Neural cell (in vitro differentiated cells): ENCODE data around the gene CDC42SE1. TPM values are rescaled to one million over a fixed set of nuclear protein-coding genes. Genes with fewer than 3 reads are reported as not detected.

Experiments used
- H2AFZ ChIP-seq: fragments of 200-600, 300-800 bp; sonication (generic), shearing (Covaris generic); 2 replicates; pipeline ENCODE4 v1.6.0; 2014; ENCODE audit warnings: low read depth, mild to moderate bottlenecking, antibody characterized with exemption, low read length, moderate library complexity
- H3F3A ChIP-seq: fragments of 200-600 bp; shearing (Covaris generic); 2 replicates; pipeline ENCODE4 v1.6.1; 2016; ENCODE audit warnings: mild to moderate bottlenecking, moderate library complexity, mixed read lengths, antibody characterized with exemption, low read length; ENCODE audit not compliant: insufficient read depth, poor library complexity, severe bottlenecking
- H3K27ac ChIP-seq: fragments of 200-600, 300-800 bp; sonication (generic), shearing (Covaris generic); 2 replicates; pipeline ENCODE4 v1.5.1; 2014; ENCODE audit warnings: mild to moderate bottlenecking, low read length, moderate library complexity
- H3K27me3 ChIP-seq: fragments of 300-800, 200-600 bp; sonication (generic), shearing (Covaris generic); 2 replicates; pipeline ENCODE4 v1.6.0; 2014; ENCODE audit warnings: mild to moderate bottlenecking, low read depth, low read length, moderate library complexity; ENCODE audit not compliant: insufficient read depth
- H3K36me3 ChIP-seq: fragments of 300-800, 200-600 bp; sonication (generic), shearing (Covaris generic); 2 replicates; pipeline ENCODE4 v1.5.1; 2014; ENCODE audit warnings: mild to moderate bottlenecking, antibody characterized with exemption, low read length, moderate library complexity; ENCODE audit not compliant: insufficient read depth
- H3K4me2 ChIP-seq: fragments of 300-800, 200-600 bp; sonication (generic), shearing (Covaris generic); 2 replicates; pipeline ENCODE4 v1.6.0; 2014; ENCODE audit warnings: mild to moderate bottlenecking, low read length
- H3K4me3 ChIP-seq: fragments of 300-800, 200-600 bp; sonication (generic), shearing (Covaris generic); 2 replicates; pipeline ENCODE4 v1.5.1; 2014; ENCODE audit warnings: mild to moderate bottlenecking, low read length, moderate library complexity
- H3K79me2 ChIP-seq: fragments of 200-600 bp; shearing (Covaris generic); replicated peaks from 2 replicates; pipeline ENCODE4 v1.6.0; 2014; ENCODE audit warnings: mild to moderate bottlenecking, low read length, moderate library complexity; ENCODE audit not compliant: insufficient read depth
- H3K9ac ChIP-seq: fragments of 300-800, 200-600 bp; sonication (generic), shearing (Covaris generic); 2 replicates; pipeline ENCODE4 v1.6.1; 2016; ENCODE audit warnings: mild to moderate bottlenecking, low read length, mixed read lengths
- H3K9me2 ChIP-seq: fragments of 200-600 bp; shearing (Covaris generic); 2 replicates; pipeline ENCODE4 v1.6.1; 2016; ENCODE audit warnings: mild to moderate bottlenecking, low read length, mixed read lengths; ENCODE audit not compliant: insufficient read depth
- H3K9me3 ChIP-seq: fragments of 200-600, 300-800 bp; sonication (generic), shearing (Covaris generic); 2 replicates; pipeline ENCODE4 v1.6.1; 2016; ENCODE audit warnings: mild to moderate bottlenecking, mixed run types, low read length, moderate library complexity, mixed read lengths
- H4K20me1 ChIP-seq: fragments of 200-600 bp; shearing (Covaris generic); 2 replicates; pipeline ENCODE4 v1.6.1; 2016; ENCODE audit warnings: mild to moderate bottlenecking, mixed run types; ENCODE audit not compliant: insufficient read depth
- EP300 ChIP-seq: fragments of 450-650 bp; conservative IDR thresholded peaks from 2 replicates; pipeline ENCODE4 v1.6.1; 2014; ENCODE audit warnings: antibody characterized with exemption, mild to moderate bottlenecking, moderate library complexity; ENCODE audit not compliant: poor library complexity, severe bottlenecking
- EZH2 ChIP-seq: fragments of 200-600, 300-800 bp; shearing (Covaris generic), sonication (generic); IDR thresholded peaks from 2 replicates; pipeline ENCODE4 v1.6.1; 2014; ENCODE audit warnings: antibody characterized with exemption, low read length, borderline replicate concordance, mild to moderate bottlenecking; ENCODE audit not compliant: insufficient read depth, poor library complexity, severe bottlenecking
- MXI1 ChIP-seq: fragments of 450-650 bp; conservative IDR thresholded peaks from 2 replicates; pipeline ENCODE4 v1.6.1; 2014; ENCODE audit warnings: antibody characterized with exemption, mild to moderate bottlenecking; ENCODE audit not compliant: poor library complexity, severe bottlenecking
- POLR2AphosphoS5 ChIP-seq: IDR thresholded peaks from 2 replicates; pipeline ENCODE4 v1.6.1; 2012
- RAD21 ChIP-seq: fragments of 450-650 bp; conservative IDR thresholded peaks from 2 replicates; pipeline ENCODE4 v1.6.1; 2014; ENCODE audit warnings: antibody characterized with exemption, mild to moderate bottlenecking, moderate library complexity
- SMC3 ChIP-seq: fragments of 450-650 bp; conservative IDR thresholded peaks from 2 replicates; pipeline ENCODE4 v1.6.1; 2014; ENCODE audit warnings: antibody characterized with exemption, mild to moderate bottlenecking, moderate library complexity; ENCODE audit not compliant: poor library complexity
- TAF1 ChIP-seq: IDR thresholded peaks from 2 replicates; pipeline ENCODE4 v1.6.1; 2012; ENCODE audit warnings: low read depth
- polyA plus RNA-seq: library from polyadenylated mRNA; depleted of rRNA; stranded (reverse); fragments of >200 nt; gene quantifications from 2 replicates; pipeline ENCODE4 v1.2.3, GENCODE V29; 2014
- TF ChIP-seq, protein P1 (sequence below): fragments of 450-650 bp; IDR thresholded peaks from 2 replicates; pipeline ENCODE4 v1.5.1; 2014; ENCODE audit warnings: antibody characterized with exemption, mild to moderate bottlenecking, moderate library complexity; ENCODE audit not compliant: poor library complexity, severe bottlenecking
- TF ChIP-seq, protein P2 (sequence below): IDR thresholded peaks from 2 replicates; pipeline ENCODE4 v1.6.1; 2012; ENCODE audit warnings: borderline replicate concordance

CDC42SE1 gene
- polyA plus RNA-seq, 1 donor from 2014 or later = 102 TPM

DNA sequence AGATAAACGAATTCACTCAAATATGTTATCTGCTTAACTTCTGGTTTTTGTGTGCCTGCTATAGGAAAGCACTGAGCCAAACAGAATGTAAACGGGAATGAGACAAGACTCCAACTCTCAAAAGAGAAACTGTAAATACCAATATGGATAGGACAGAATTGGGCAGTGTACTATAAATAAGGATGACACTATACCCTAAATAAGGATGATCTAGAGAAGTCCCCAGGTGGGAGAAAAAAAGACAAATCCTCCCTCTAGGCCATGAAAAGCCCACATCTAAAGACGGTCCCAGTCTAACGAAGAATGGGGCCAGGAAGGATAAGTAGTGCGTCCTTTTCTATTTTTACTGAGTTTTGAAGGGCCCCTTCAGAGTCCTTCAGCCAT is 9.7 kb upstream of the CDC42SE1 start:
- Histone ChIP-seq H3K9me2 (no peaks in the 10 kb centered on the region), H3K9me3 (no peaks in the 10 kb centered on the region), H3K27me3 (no peaks in the 10 kb centered on the region), H2AFZ (no peak overlapping the region), H3K9ac (no peak overlapping the region), H3K4me2 (no peak overlapping the region), H3K4me3 (no peak overlapping the region), H3K79me2 (peaks cover 54% of the 10 kb centered on the region), H3K27ac (no peak overlapping the region), H3F3A (no peaks in the 10 kb centered on the region), H4K20me1 (no peaks in the 10 kb centered on the region), H3K36me3 (peaks cover 10% of the 10 kb centered on the region)
- TF ChIP-seq MXI1 = no peak
- TF ChIP-seq POLR2AphosphoS5 = no peak
- TF ChIP-seq, protein P1, sequence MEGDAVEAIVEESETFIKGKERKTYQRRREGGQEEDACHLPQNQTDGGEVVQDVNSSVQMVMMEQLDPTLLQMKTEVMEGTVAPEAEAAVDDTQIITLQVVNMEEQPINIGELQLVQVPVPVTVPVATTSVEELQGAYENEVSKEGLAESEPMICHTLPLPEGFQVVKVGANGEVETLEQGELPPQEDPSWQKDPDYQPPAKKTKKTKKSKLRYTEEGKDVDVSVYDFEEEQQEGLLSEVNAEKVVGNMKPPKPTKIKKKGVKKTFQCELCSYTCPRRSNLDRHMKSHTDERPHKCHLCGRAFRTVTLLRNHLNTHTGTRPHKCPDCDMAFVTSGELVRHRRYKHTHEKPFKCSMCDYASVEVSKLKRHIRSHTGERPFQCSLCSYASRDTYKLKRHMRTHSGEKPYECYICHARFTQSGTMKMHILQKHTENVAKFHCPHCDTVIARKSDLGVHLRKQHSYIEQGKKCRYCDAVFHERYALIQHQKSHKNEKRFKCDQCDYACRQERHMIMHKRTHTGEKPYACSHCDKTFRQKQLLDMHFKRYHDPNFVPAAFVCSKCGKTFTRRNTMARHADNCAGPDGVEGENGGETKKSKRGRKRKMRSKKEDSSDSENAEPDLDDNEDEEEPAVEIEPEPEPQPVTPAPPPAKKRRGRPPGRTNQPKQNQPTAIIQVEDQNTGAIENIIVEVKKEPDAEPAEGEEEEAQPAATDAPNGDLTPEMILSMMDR = no peak
- TF ChIP-seq EP300 = no peak
- TF ChIP-seq EZH2 = no peak
- TF ChIP-seq TAF1 = no peak
- TF ChIP-seq, protein P2, sequence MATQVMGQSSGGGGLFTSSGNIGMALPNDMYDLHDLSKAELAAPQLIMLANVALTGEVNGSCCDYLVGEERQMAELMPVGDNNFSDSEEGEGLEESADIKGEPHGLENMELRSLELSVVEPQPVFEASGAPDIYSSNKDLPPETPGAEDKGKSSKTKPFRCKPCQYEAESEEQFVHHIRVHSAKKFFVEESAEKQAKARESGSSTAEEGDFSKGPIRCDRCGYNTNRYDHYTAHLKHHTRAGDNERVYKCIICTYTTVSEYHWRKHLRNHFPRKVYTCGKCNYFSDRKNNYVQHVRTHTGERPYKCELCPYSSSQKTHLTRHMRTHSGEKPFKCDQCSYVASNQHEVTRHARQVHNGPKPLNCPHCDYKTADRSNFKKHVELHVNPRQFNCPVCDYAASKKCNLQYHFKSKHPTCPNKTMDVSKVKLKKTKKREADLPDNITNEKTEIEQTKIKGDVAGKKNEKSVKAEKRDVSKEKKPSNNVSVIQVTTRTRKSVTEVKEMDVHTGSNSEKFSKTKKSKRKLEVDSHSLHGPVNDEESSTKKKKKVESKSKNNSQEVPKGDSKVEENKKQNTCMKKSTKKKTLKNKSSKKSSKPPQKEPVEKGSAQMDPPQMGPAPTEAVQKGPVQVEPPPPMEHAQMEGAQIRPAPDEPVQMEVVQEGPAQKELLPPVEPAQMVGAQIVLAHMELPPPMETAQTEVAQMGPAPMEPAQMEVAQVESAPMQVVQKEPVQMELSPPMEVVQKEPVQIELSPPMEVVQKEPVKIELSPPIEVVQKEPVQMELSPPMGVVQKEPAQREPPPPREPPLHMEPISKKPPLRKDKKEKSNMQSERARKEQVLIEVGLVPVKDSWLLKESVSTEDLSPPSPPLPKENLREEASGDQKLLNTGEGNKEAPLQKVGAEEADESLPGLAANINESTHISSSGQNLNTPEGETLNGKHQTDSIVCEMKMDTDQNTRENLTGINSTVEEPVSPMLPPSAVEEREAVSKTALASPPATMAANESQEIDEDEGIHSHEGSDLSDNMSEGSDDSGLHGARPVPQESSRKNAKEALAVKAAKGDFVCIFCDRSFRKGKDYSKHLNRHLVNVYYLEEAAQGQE = no peak
- no peak for TF ChIP-seq SMC3
- no peak for TF ChIP-seq RAD21

DNA sequence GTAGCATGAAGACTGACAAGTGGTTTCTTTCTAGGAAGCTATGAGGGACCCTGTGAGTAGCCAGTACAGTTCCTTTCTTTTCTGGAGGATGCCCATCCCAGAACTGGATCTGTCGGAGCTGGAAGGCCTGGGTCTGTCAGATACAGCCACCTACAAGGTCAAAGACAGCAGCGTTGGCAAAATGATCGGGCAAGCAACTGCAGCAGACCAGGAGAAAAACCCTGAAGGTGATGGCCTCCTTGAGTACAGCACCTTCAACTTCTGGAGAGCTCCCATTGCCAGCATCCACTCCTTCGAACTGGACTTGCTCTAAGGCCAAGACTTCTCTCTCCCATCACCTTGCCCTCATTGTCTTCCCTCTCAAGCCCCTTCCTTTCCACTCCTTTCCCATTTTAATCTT is 7.8 kb upstream of the CDC42SE1 start:
- H3F3A ChIP-seq = no peaks in the 10 kb centered on the region
- no peaks in the 10 kb centered on the region for H4K20me1 ChIP-seq
- H3K36me3 ChIP-seq = peaks cover 10% of the 10 kb centered on the region
- no peaks in the 10 kb centered on the region for H3K9me3 ChIP-seq
- no peak overlapping the region for H3K4me2 ChIP-seq
- H3K4me3 ChIP-seq = no peak overlapping the region
- H2AFZ ChIP-seq = no peak overlapping the region
- no peak for TF ChIP-seq EP300
- TF ChIP-seq RAD21 = no peak
- no peak for TF ChIP-seq MXI1
- no peak for TF ChIP-seq EZH2
- TF ChIP-seq POLR2AphosphoS5 = no peak
- TF ChIP-seq, protein P2 = no peak
- TF ChIP-seq SMC3 = no peak
- no peak for TF ChIP-seq TAF1
- TF ChIP-seq, protein P1 = no peak
- no peak overlapping the region for H3K27ac ChIP-seq
- H3K9ac ChIP-seq = no peak overlapping the region
- no peaks in the 10 kb centered on the region for H3K27me3 ChIP-seq
- H3K9me2 ChIP-seq = no peaks in the 10 kb centered on the region
- peaks cover 72% of the 10 kb centered on the region for H3K79me2 ChIP-seq
